K562 (cell line): Measurements from ENCODE around the gene CXorf65. TPM values are rescaled to one million over a fixed set of nuclear protein-coding genes. Genes with fewer than 3 reads are reported as not detected.

Source experiments
- ARNT ChIP-seq, 2 experiments: fragments of 450-650 bp; IDR thresholded peaks; 2 replicates each; pipeline ENCODE4 v1.6.1; 2016; ENCODE audit warnings: mild to moderate bottlenecking in 1 of 2
- MAFF ChIP-seq: IDR thresholded peaks from 2 replicates; pipeline ENCODE4 v1.6.1; 2012; ENCODE audit warnings: low read length, improper control_type of control experiment
- MCM7 ChIP-seq, 2 experiments: fragments of 450-650 bp; IDR thresholded peaks; 2 replicates each; pipeline ENCODE4 v1.6.1; 2016 to 2018
- MNT ChIP-seq, 2 experiments: fragments of 450-650 bp; conservative IDR thresholded peaks; 2 replicates each; pipeline ENCODE4 v1.6.1; 2017; ENCODE audit warnings: mild to moderate bottlenecking in 2 of 2, moderate library complexity in 2 of 2
- NCOA2 ChIP-seq, 2 experiments: fragments of 450-650 bp; IDR thresholded peaks; 2 replicates each; pipeline ENCODE4 v1.6.1; 2018; ENCODE audit warnings: mild to moderate bottlenecking in 2 of 2, moderate library complexity in 1 of 2; ENCODE audit not compliant: partially characterized antibody in 2 of 2
- NKRF ChIP-seq: fragments of 450-650 bp; IDR thresholded peaks from 2 replicates; pipeline ENCODE4 v1.6.1; 2016; ENCODE audit warnings: borderline replicate concordance
- PHTF2 ChIP-seq: fragments of 250-450 bp; sonication (Bioruptor Pico); IDR thresholded peaks from 2 replicates; pipeline ENCODE4 v1.5.0; 2021; ENCODE audit warnings: mild to moderate bottlenecking
- POLR2A ChIP-seq: fragments of 450-650 bp; conservative IDR thresholded peaks from 2 replicates; pipeline ENCODE4 v1.6.1; 2016
- TAF1 ChIP-seq: IDR thresholded peaks from 2 replicates; pipeline ENCODE4 v1.6.1; 2011; ENCODE audit warnings: mild to moderate bottlenecking, low read length, moderate library complexity; ENCODE audit not compliant: insufficient read depth, control insufficient read depth, severe bottlenecking; ENCODE audit errors: extremely low read depth
- TAL1 ChIP-seq: fragments of 450-650 bp; IDR thresholded peaks from 2 replicates; pipeline ENCODE4 v1.6.1; 2016; ENCODE audit warnings: mild to moderate bottlenecking
- TCF3 ChIP-seq: sonication (generic); formaldehyde crosslinking; IDR thresholded peaks from 2 replicates; pipeline ENCODE4 v1.4.0; 2020; ENCODE audit warnings: mild to moderate bottlenecking, missing genetic modification reagents
- ZC3H11A ChIP-seq: IDR thresholded peaks from 2 replicates; pipeline ENCODE4 v1.6.1; 2012; ENCODE audit warnings: low read depth, low read length, improper control_type of control experiment
- ZFX ChIP-seq: sonication (generic); formaldehyde crosslinking; IDR thresholded peaks from 2 replicates; pipeline ENCODE4 v1.8.0; 2022; ENCODE audit warnings: mild to moderate bottlenecking, missing genetic modification reagents, moderate library complexity
- ZNF274 ChIP-seq: IDR thresholded peaks from 2 replicates; pipeline ENCODE4 v1.6.1; 2011; ENCODE audit warnings: low read depth, mild to moderate bottlenecking, low read length, moderate library complexity, borderline replicate concordance
- ZNF3 ChIP-seq: fragments of 250-450 bp; sonication (Bioruptor Pico); IDR thresholded peaks from 2 replicates; pipeline ENCODE4 v1.5.0; 2021; ENCODE audit warnings: mild to moderate bottlenecking, moderate library complexity
- ZNF316 ChIP-seq: fragments of 450-650 bp; IDR thresholded peaks from 2 replicates; pipeline ENCODE4 v1.6.1; 2016
- ZNF717 ChIP-seq: fragments of 250-450 bp; sonication (Bioruptor Pico); IDR thresholded peaks from 2 replicates; pipeline ENCODE4 v1.5.0; 2021
- polyA plus RNA-seq, 8 experiments: library from polyadenylated mRNA; depleted of rRNA in 4 of 8; stranded (reverse) in 5 of 8; unstranded in 3 of 8; fragments of >200 nt; fragmentation: Nextera tagmentation in 2 of 8; fragmentation: Illumina TruSeq in 1 of 8; extraction: Ambion mirVana in 2 of 8; extraction: Trizol in 1 of 8; gene quantifications; 2 replicates each; pipeline versions ENCODE4 v1.2.1 to v1.2.3, GENCODE V29; 2011 to 2014; ENCODE audit warnings: inconsistent platforms in 1 of 8, missing spikeins in 1 of 8
- total RNA-seq, 7 experiments: library from RNA; depleted of rRNA in 6 of 7; stranded (reverse); fragments of >200 nt in 6 of 7; fragmentation: Illumina TruSeq in 2 of 7; extraction: Trizol in 2 of 7; gene quantifications; 2 replicates each; pipeline versions ENCODE4 v1.2.1 to v1.2.3, GENCODE V29; 2011 to 2021; ENCODE audit warnings: low replicate concordance in 1 of 7
- TF ChIP-seq, protein P1 (sequence below), 2 experiments: IDR thresholded peaks in 1 of 2; conservative IDR thresholded peaks in 1 of 2; 2 replicates each; pipeline ENCODE4 v1.6.1; 2016; ENCODE audit warnings: low read depth in 2 of 2, mild to moderate bottlenecking in 1 of 2, missing compliant biosample characterization in 1 of 2, missing genetic modification characterization in 1 of 2, moderate library complexity in 1 of 2
- TF ChIP-seq, protein P2 (sequence below), 3 experiments: fragments of 200-800 bp in 1 of 3; sonication (Bioruptor generic) in 1 of 3; sonication (generic) in 1 of 3; formaldehyde crosslinking in 1 of 3; IDR thresholded peaks; 2 replicates each; pipeline versions ENCODE4 v1.6.1 to v1.8.0; 2016 to 2022; ENCODE audit warnings: mild to moderate bottlenecking in 2 of 3, missing compliant biosample characterization in 2 of 3, missing genetic modification characterization in 2 of 3, missing genetic modification reagents in 1 of 3
- TF ChIP-seq, protein P3 (sequence below): fragments of 450-650 bp; conservative IDR thresholded peaks from 2 replicates; pipeline ENCODE4 v1.6.1; 2016; ENCODE audit warnings: missing genetic modification characterization, low read depth, mild to moderate bottlenecking, missing compliant biosample characterization, moderate library complexity

The CXorf65 gene
- total and polyA plus RNA-seq, 9 of the 15 experiments (the other 6 are each of a cell fraction or from before 2014, with no cell fraction given), result 1.4 to 8.4 (median 2.9) TPM

DNA sequence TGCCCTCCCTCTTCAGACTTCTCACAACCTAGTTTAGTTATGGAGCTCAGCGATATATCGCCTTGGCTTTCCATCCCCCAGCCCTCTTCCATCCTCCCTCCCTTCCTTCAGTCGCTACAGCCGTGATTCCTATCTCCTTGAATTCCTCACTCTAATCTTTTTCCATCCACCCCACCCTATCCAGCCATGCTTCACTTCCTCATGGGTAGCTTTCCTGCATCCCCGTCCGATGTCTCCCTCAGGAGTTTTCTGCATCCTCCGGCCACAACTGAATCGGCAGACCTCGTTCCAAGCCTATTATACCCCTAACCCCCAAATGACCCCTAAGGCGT is 38.9 kb downstream of the CXorf65 start (continued):
- TF ChIP-seq, protein P1, sequence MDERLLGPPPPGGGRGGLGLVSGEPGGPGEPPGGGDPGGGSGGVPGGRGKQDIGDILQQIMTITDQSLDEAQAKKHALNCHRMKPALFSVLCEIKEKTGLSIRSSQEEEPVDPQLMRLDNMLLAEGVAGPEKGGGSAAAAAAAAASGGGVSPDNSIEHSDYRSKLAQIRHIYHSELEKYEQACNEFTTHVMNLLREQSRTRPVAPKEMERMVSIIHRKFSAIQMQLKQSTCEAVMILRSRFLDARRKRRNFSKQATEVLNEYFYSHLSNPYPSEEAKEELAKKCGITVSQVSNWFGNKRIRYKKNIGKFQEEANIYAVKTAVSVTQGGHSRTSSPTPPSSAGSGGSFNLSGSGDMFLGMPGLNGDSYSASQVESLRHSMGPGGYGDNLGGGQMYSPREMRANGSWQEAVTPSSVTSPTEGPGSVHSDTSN (CRISPR knock-in tag; IDR thresholded peaks at IDR 0.05; ENCODE audit: low read depth), result no peak
- TF ChIP-seq, protein P1 (tag; conservative IDR thresholded peaks at IDR 0.05; ENCODE audit: low read depth), result no peak
- TF ChIP-seq POLR2A, result peak; percentile 30
- peak; percentile 76; the same call in 1 of the 2 replicates for TF ChIP-seq NKRF
- TF ChIP-seq ZNF274, result no peak
- TF ChIP-seq TCF3 (CRISPR knock-in tag), result no peak
- TF ChIP-seq NCOA2 (IDR thresholded peaks at IDR 0.05; ENCODE audit: partially characterized antibody in 2 of 2), result no peak
- no peak for TF ChIP-seq MNT (conservative IDR thresholded peaks at IDR 0.05)
- TF ChIP-seq, protein P2, sequence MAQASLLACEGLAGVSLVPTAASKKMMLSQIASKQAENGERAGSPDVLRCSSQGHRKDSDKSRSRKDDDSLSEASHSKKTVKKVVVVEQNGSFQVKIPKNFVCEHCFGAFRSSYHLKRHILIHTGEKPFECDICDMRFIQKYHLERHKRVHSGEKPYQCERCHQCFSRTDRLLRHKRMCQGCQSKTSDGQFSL (CRISPR knock-in tag; IDR thresholded peaks at IDR 0.05), result no peak
- TF ChIP-seq, protein P2 (tag; IDR thresholded peaks at IDR 0.05), result no peak
- no peak for TF ChIP-seq ZNF3 (CRISPR knock-in tag)
- TF ChIP-seq TAF1, result peak; percentile 22
- no peak for TF ChIP-seq MAFF
- TF ChIP-seq ZNF316, result 0 out of 2 replicates have a peak, but pooled peaks have one; percentile 14
- TF ChIP-seq ZFX, result no peak
- TF ChIP-seq MCM7 (IDR thresholded peaks at IDR 0.05), result 0 out of 4 replicates have a peak, but pooled peaks of 1 of the 2 experiments have one; percentile 43
- TF ChIP-seq ARNT (IDR thresholded peaks at IDR 0.05), result no peak
- no peak for TF ChIP-seq TAL1
- TF ChIP-seq, protein P3, sequence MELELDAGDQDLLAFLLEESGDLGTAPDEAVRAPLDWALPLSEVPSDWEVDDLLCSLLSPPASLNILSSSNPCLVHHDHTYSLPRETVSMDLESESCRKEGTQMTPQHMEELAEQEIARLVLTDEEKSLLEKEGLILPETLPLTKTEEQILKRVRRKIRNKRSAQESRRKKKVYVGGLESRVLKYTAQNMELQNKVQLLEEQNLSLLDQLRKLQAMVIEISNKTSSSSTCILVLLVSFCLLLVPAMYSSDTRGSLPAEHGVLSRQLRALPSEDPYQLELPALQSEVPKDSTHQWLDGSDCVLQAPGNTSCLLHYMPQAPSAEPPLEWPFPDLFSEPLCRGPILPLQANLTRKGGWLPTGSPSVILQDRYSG, result no peak
- no peak for TF ChIP-seq ZC3H11A
- no peak for TF ChIP-seq ZNF717 (CRISPR knock-in tag)
- TF ChIP-seq PHTF2, result no peak
